Calu3 (cell line): ENCODE measurements around the gene GPRASP2. TPM values are rescaled to one million over a fixed set of nuclear protein-coding genes. Genes with fewer than 3 reads are reported as not detected.

Experiments used
- BruUV-seq: library from RNA; stranded (reverse); fragments of 400-500 nt; replicated peaks from 2 replicates; lab custom pipeline; 2021; lab: Mats Ljungman, UMichigan
- CTCF ChIA-PET: fragments of 300-600 bp; sonication (Branson Sonifier 250); formaldehyde crosslinking; loops from one replicate; lab custom pipeline; 2022; ENCODE audit warnings: antibody characterized with exemption; lab: Charles Lee
- DNase-seq: peaks from one replicate; pipeline ENCODE4 v3.0.0; 2022
- H3K27ac Mint-ChIP-seq: one replicate; pipeline ENCODE4 v1.8.0; 2022; ENCODE audit warnings: mixed read lengths; ENCODE audit not compliant: unreplicated experiment
- H3K27me3 Mint-ChIP-seq: one replicate; pipeline ENCODE4 v1.8.0; 2022; ENCODE audit warnings: mixed read lengths; ENCODE audit not compliant: unreplicated experiment
- H3K36me3 Mint-ChIP-seq: one replicate; pipeline ENCODE4 v1.8.0; 2022; ENCODE audit warnings: mild to moderate bottlenecking, moderate library complexity, mixed read lengths; ENCODE audit not compliant: insufficient read depth, unreplicated experiment
- H3K4me1 Mint-ChIP-seq: one replicate; pipeline ENCODE4 v1.8.0; 2022; ENCODE audit warnings: mild to moderate bottlenecking, low read depth, mixed read lengths; ENCODE audit not compliant: unreplicated experiment
- H3K4me3 Mint-ChIP-seq: one replicate; pipeline ENCODE4 v1.8.0; 2022; ENCODE audit warnings: mild to moderate bottlenecking, low read depth, moderate library complexity, mixed read lengths; ENCODE audit not compliant: unreplicated experiment
- H3K9me3 Mint-ChIP-seq: one replicate; pipeline ENCODE4 v1.8.0; 2022; ENCODE audit warnings: low read depth, mixed read lengths; ENCODE audit not compliant: unreplicated experiment
- CTCF ChIP-seq: fragments of 200-600 bp; IDR thresholded peaks from one replicate; pipeline ENCODE4 v1.8.0; 2022; ENCODE audit warnings: antibody characterized with exemption; ENCODE audit not compliant: unreplicated experiment
- intact Hi-C: fragments of 100-400 bp; cut with micrococcal nuclease; formaldehyde crosslinking; loops from one replicate; pipeline ENCODE4 v1.10.0; 2022; ENCODE audit not compliant: unreplicated experiment
- total RNA-seq: library from RNA; stranded (reverse); gene quantifications from 2 replicates; pipeline ENCODE4 v1.2.3, GENCODE V29; 2022

The GPRASP2 gene
- total RNA-seq, 1 experiment from 2014 or later: 9.0 TPM

GRCh38 chrX:102745857-102746584 is 33.8 kb downstream of the GPRASP2 start:
- Mint-ChIP-seq H3K4me1 (no peaks in the 10 kb centered on the region), H3K9me3 (no peaks in the 10 kb centered on the region), H3K27ac (peak overlapping the region; percentile 56), H3K4me3 (peak overlapping the region; percentile 83), H3K36me3 (peaks cover 10% of the 10 kb centered on the region), H3K27me3 (no peaks in the 10 kb centered on the region)
- CTCF ChIA-PET: no interaction called here
- intact Hi-C loops: no loop called here
- peak; percentile 33 for DNase-seq
- no TSS peak for BruUV-seq
- TF ChIP-seq CTCF: no peak

DNA sequence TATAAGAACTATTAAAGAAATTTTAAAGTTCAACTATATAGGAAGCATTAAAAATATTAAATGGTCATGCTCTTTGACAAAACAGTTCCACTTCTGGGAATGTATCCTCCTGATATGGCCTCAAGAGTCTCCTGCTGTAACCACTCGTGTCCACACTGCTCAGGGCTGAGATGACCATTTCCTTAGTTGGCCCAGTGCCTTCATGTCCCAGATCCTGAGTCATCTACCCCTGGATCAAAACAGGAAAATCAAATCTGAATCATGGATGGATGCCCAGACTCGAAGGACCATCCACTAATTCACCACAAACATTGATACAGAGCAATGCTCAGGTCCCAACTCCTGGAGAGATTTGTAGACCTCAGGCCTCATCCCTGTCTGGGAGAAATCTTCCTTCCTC is 53.0 kb downstream of the GPRASP2 start:
- Mint-ChIP-seq H3K27me3 (no peaks in the 10 kb centered on the region), H3K36me3 (peaks cover 10% of the 10 kb centered on the region), H3K27ac (no peak overlapping the region), H3K4me1 (no peaks in the 10 kb centered on the region), H3K9me3 (no peaks in the 10 kb centered on the region), H3K4me3 (no peak overlapping the region)
- no TSS peak for BruUV-seq
- TF ChIP-seq CTCF: no peak
- DNase-seq: no peak
- intact Hi-C loops: no loop called here
- CTCF ChIA-PET: no interaction called here

GRCh38 chrX:102765809-102766208 is 53.6 kb downstream of the GPRASP2 start:
- CTCF ChIA-PET: no interaction called here
- Mint-ChIP-seq H3K27me3 (no peaks in the 10 kb centered on the region), H3K4me1 (peaks cover 2% of the 10 kb centered on the region), H3K36me3 (peaks cover 10% of the 10 kb centered on the region), H3K27ac (no peak overlapping the region), H3K9me3 (no peaks in the 10 kb centered on the region), H3K4me3 (no peak overlapping the region)
- DNase-seq: no peak
- no peak for TF ChIP-seq CTCF
- no TSS peak for BruUV-seq
- intact Hi-C loops: no loop called here

- intact Hi-C loops: no loop called here
- peaks cover 10% of the 10 kb centered on the region for H3K4me1 Mint-ChIP-seq
- no TSS peak for BruUV-seq
- H3K36me3 Mint-ChIP-seq: peaks cover 10% of the 10 kb centered on the region
- CTCF ChIA-PET: no interaction called here
- TF ChIP-seq CTCF: no peak
- no peaks in the 10 kb centered on the region for H3K9me3 Mint-ChIP-seq
- H3K4me3 Mint-ChIP-seq: no peak overlapping the region
- peak overlapping the region; percentile 47 for H3K27ac Mint-ChIP-seq
- DNase-seq: no peak
- H3K27me3 Mint-ChIP-seq: no peaks in the 10 kb centered on the region
These were observed 55.0 kb downstream of the GPRASP2 start for GRCh38 chrX:102767287-102767686.

Other genes with a start within 250 kb of the GPRASP2 start
- not detected in 2 replicates for gene TCP11X2, start 240.6 kb upstream of the GPRASP2 start, total RNA-seq
- 1.8 and 1.9 TPM in 2 replicates for gene TMSB15A, start 195.7 kb upstream of the GPRASP2 start, total RNA-seq
- gene ARMCX5, start 112.9 kb upstream of the GPRASP2 start, total RNA-seq: 22.4 and 23.7 TPM in 2 replicates
- 3.6 and 3.9 TPM in 2 replicates for gene GPRASP1, start 61.0 kb upstream of the GPRASP2 start, total RNA-seq
- gene GPRASP3, start 8.3 kb downstream of the GPRASP2 start, total RNA-seq: 4.9 and 5.5 TPM in 2 replicates
- 1.4 and 1.9 TPM in 2 replicates for gene RAB40AL, start 224.8 kb downstream of the GPRASP2 start, total RNA-seq